ENCODE measurements around the gene NOL9.
A peak's percentile ranks its signal among the peaks of the same experiment; 100 is the strongest.

Gene NOL9

DNA sequence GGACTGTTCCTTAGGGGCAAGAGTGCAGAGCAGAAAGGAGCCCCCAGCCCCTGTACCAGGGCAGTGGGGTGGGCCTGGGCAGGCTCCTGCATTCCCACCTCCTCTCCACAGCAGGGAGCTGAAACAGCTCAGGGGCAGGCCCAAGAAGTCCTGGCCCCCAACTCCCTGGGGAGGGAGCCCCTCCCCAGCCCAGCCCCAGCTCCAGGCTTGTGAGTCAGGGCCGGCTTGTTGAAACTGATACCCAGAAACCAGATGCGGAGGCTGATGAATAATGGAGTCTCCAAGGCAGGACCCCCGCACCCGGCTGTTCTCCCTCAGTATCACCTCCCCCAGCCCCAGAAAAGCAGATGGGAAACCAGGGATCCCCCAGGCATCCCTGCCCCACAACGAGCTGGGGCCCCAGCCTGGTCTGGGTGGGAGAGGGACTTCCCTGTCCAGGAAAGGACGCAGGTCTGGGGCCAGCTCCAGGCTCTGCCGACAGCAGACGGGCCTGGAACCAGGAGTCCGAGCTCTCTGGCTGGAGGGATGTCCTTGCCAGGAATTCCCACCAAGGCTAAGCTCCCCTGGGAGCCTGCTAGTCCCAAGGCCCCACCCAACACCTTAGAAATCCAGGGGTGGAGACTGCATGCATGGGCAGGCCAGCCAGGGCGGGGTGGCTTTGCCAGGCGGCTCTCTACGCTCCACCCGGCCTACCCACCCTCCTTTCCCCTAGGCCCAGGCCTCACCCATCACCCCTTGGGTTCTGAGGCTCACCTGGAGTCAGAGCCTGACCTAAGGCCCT, 65.5 kb downstream of the NOL9 start:
- DNase-seq (ENCODE audit: low spot score) = no peak

- no peak for DNase-seq (ENCODE audit: low spot score)
Observed at GRCh38 chr1:6487804-6488484, 66.4 kb downstream of the NOL9 start.

DNA sequence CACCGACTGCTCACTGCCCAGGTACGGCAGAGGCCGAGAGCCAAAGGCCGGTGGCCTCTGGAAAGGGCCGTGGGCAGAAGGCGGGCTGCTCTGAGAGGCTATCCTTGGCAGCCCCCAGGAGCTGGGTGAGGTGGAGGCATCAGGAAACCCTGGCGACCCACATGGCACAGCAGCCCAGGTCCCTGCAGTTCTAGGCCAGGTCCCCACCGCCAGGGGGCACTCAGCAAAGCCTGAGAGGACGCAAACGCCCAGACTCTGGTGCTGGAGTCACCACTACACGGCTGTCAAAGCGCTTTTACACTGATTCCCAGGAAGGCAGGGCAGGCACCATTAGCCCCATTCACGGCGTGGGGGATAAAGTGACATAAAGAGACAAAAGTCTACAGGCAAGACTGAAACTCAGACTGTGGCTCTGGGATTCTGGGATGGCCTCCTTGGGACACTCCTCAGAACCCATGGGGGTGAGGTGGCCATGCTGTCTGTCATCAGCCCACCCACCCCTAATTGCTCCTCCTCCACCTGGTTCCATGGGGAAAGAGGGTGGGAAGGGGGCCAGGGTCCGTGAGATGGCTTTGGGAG, 67.8 kb downstream of the NOL9 start:
- peak; percentile 85 for DNase-seq (ENCODE audit: low spot score)

DNA sequence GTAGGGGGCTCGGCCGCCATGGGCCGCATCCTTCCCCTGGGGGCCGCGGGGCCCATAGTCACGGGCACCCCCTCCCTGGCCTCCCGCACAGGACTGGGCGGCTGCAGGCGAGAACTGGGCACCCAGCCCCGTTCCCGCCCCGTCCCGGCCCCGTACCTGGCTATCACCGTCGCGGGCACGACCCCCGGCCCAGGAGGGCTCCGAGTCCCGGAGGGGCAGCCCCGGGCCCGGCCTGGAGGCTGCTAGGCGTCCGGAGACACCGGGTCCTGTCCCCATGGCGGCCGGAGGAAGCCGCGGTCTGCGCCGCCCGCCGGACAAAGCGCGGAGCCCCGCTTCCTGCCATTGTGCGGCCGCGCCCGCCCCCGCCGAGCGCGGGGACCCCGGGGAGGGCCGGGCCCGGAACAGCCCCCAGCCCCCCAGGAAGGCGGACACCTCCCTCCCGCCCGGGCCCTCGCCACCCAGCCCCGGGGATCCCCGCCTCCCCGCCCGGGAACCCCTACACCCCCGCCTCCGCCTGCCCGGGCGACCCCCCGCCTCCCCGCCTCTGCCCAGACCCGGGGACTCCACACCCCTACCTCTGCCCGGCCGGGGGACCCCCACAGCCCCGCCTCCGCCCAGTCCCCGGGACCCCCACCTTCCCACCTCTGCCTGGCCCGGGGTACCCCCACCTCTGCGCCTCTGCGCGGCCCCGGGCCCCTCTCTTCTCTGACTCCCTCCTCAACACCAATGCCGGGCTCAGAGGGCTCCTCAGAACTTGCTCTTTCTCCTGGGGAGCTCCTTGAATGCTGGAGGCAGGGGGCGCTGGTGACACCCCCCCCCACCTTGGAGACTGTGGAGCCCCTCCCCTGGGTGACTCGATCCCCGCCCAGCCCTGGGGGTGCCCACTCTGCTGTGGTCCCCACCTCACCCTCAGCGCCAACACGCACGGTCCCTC, 68.9 kb downstream of the NOL9 start:
- no peak for DNase-seq (ENCODE audit: low spot score)

- no peak for DNase-seq (ENCODE audit: low spot score)
Observed at GRCh38 chr1:6484826-6485167, 69.5 kb downstream of the NOL9 start.

- no peak for DNase-seq (ENCODE audit: low spot score)
Observed at GRCh38 chr1:6483761-6484117, 70.6 kb downstream of the NOL9 start.

DNA sequence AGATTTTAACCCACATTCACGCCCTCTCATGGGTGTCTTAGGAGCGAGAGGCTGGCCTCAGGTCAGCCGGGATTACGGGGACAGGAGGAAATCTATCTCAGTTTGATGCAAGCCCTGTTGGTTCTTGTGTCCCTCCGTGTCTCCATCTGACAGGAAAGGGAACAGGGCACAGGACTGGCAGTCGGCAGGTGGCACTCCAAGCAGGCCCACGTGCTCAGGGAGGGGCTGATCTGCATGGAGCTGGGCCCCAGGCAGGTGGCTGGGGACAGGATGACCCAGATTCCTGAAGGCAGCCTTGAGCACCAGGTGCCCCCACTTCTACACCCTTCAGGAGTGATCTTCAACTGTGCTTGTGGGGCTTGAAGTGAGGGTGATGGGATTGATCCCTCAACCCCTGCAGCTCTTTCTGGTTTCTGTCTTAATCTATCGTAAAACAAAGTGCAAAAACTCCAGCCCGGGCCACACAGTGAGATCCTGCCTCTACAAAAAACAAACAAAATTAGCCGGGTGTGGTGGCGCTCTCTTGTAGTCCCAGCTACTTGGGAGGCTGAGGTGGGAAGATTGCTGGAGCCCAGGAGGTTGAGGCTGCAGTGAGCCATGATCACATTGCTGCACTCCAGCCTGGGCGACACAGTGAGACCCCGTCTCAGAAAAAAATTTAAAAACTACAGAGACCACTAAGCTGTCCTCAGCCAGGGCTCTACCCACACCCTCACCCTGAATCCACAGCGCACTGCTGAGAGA, 71.1 kb downstream of the NOL9 start:
- no peak for DNase-seq (ENCODE audit: low spot score)

GRCh38 chr1:6481820-6482219, 72.5 kb downstream of the NOL9 start:
- DNase-seq (ENCODE audit: low spot score) = no peak

GRCh38 chr1:6477039-6477820, 77.1 kb downstream of the NOL9 start:
- DNase-seq (ENCODE audit: low spot score) = no peak

GRCh38 chr1:6476483-6476882, 77.8 kb downstream of the NOL9 start:
- DNase-seq (ENCODE audit: low spot score) = no peak

- peak; percentile 87 for DNase-seq (ENCODE audit: low spot score)
Observed at GRCh38 chr1:6475381-6476133, 78.8 kb downstream of the NOL9 start.

DNA sequence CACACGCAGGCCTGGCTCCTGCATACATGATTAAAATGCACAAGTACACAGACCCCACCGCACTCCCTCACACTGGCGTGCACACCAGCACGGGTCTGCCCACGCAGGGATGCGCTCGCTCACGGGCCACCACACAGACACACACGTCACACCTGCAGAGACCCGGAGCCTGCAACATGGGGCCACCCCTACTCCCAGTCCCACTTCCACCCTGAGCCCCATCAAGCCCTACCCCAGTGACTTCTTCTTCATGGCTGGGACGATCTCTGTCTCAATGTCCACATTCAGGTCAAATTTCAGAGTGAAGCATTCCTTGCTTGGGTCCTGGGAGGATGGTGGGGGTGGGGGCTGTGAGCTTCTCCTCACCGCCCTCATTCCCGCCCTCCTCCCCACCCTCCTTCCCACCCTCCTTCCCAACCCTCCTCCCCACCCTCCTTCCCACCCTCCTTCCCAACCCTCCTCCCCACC, 79.5 kb downstream of the NOL9 start:
- DNase-seq (ENCODE audit: low spot score) = no peak

GRCh38 chr1:6473974-6474814, 80.1 kb downstream of the NOL9 start:
- DNase-seq (ENCODE audit: low spot score) = no peak

DNA sequence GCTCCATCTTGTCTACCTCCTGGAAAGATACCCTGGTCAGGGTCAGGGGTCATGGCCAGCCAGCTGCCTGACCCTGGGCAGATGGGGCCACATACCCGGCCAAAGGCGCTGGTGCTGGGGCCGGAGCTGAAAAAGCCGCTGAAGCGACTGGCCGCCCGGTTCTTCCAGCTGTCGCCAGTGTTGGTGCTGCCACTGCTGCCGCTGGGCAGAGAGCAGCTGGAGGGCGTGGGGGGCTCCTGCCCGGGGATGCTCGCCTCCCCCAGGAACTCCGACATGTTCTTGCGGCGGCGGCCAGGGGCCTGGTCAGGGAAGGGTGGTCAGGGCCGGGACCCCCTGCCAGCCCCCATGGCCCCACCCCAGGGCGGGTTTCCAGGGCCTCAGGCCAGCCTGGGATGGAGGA, 81.2 kb downstream of the NOL9 start:
- DNase-seq (ENCODE audit: low spot score) = no peak

DNA sequence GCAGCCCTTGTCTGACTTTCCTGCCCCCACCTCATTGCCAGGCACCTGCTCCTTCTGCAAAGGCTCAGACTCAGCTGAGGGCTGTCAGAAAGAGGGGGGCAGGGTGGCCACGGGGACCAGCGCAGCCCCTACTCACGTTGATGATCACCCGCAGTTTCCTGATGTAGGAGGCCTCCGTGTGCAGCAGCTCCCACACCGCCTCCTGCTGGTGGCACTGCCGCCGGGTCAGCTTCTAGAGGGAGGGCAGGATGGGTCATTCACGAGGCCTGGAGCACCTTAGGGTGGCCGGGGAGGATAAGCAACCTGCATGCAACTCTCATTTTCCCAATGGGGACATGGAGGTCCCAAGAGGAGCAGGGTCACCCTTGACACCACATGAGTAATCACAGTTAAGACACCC, 81.9 kb downstream of the NOL9 start:
- no peak for DNase-seq (ENCODE audit: low spot score)

- no peak for DNase-seq (ENCODE audit: low spot score)
Observed at GRCh38 chr1:6471970-6472368, 82.3 kb downstream of the NOL9 start.

Data from CD4-positive, alpha-beta T cell treated with Interleukin-15 for 4 hours (primary cell).